Ectodermal cell (in vitro differentiated cells): ENCODE results near the gene SCAPER.

Experiments
- H3K27ac ChIP-seq: 2 replicates; pipeline ENCODE4 v1.7.0; 2013; ENCODE audit warnings: mild to moderate bottlenecking, low read depth, low read length; ENCODE audit not compliant: insufficient read depth, poor library complexity, severe bottlenecking
- H3K27me3 ChIP-seq: 2 replicates; pipeline ENCODE4 v1.7.0; 2013; ENCODE audit warnings: mild to moderate bottlenecking, low read length; ENCODE audit not compliant: insufficient read depth, control insufficient read depth, poor library complexity, severe bottlenecking
- H3K36me3 ChIP-seq: one replicate; pipeline ENCODE4 v1.7.0; 2013; ENCODE audit warnings: low read length; ENCODE audit not compliant: control insufficient read depth, insufficient read depth
- H3K4me1 ChIP-seq: one replicate; pipeline ENCODE4 v1.7.0; 2013; ENCODE audit warnings: low read length; ENCODE audit not compliant: control insufficient read depth, insufficient read depth
- H3K4me3 ChIP-seq: 2 replicates; pipeline ENCODE4 v1.7.0; 2013; ENCODE audit warnings: low read depth, low read length, control low read depth; ENCODE audit not compliant: insufficient read depth
- H3K9me3 ChIP-seq: 2 replicates; pipeline ENCODE4 v1.7.0; 2013; ENCODE audit warnings: mild to moderate bottlenecking, low read length, moderate library complexity; ENCODE audit not compliant: control insufficient read depth
- WGBS, 2 experiments: methylation state at CpG; one replicate each; pipeline ENCODE4 v1.1.7; 2013; ENCODE audit warnings: missing lambda C conversion rate in 2 of 2; 5-methylcytosine and 5-hydroxymethylcytosine counted together

Gene SCAPER

DNA sequence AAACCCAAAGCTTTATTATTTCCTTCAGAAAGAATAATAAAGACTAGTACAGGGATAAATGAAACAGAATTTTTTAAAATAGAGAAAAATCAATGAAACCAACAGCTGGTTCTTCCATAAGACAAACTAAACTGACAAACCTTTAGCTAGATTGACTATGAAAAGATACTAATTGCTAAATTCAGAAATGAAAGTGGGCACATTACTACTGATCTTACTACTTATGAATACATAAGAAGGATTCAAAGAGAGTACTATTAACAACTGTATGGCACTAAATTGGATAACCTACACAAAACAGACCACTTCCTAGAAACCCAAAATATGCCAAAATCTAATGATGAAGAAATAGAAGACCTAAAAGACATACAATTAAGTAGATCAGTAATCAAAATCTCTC is 290.4 kb downstream of the SCAPER start:
- H3K4me3 ChIP-seq, result no peak overlapping the region
- H3K27me3 ChIP-seq, result no peaks in the 10 kb centered on the region
- no peaks in the 10 kb centered on the region for H3K4me1 ChIP-seq
- H3K36me3 ChIP-seq, result no peaks in the 10 kb centered on the region
- H3K27ac ChIP-seq, result no peak overlapping the region
- H3K9me3 ChIP-seq, result no peaks in the 10 kb centered on the region

DNA sequence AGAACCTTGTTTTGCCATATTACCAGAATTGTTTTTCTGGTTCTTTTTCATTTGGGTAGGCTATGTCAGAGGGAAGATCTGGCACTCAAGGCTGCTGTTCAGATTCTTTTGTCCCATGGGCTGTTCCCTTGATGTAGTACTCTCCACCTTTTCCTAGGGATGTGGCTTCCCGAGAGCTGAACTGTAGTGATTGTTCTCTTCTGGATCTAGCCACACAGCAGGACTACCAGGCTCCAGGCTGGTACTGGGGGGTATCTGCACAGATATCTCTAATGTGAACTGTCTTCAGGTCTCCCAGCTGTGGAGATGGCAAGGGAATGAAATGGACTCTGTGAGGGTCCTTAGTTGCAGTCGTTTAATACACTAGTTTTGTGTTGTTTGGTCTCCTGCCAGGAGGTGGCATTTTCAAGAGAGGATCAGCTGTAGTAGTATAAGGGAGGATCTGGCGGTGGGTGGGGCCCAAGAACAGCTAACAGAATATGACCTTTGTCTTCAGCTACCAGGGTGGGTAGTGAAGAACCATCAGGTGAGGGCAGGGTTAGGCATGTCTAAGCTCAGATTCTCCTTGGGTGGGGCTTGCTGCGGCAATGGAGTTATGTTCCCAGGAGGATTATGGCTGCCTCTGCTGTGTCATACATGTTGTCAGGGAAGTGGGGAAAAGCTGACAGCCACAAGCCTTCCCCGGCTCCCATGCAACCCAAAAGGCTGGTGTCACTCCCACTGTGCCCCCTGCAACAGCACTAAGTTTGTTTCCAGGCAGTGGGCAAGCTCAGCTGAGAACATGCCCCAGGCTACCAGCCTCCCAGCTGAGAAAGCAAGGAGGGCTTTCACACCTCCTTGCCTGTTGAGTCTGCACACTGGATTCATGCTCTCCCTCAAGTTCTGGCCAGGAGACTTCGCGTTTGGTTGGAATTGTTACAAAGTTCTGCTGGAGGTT is 316.1 kb downstream of the SCAPER start:
- WGBS, 2 experiments, result 84 to 89% methylated on average over 7 of the region's 7 CpGs
- Histone ChIP-seq H3K4me1 (no peaks in the 10 kb centered on the region), H3K27ac (no peak overlapping the region), H3K4me3 (no peak overlapping the region), H3K27me3 (no peaks in the 10 kb centered on the region), H3K36me3 (no peaks in the 10 kb centered on the region), H3K9me3 (no peaks in the 10 kb centered on the region)

DNA sequence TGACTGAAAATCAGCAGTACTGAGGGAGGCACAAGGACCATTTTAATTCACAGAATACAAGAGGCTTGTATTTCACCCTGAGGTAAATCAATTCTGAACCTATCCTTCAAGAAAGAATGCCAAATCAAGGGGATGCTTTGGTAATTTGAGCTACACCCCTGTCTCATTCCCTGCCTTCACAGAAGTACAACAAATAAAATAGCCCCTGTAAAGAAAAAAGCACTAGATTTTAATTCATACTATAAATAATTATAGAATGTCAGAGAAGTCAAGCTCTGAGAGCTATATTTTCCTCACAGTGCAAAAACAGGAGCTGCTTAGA is 319.6 kb downstream of the SCAPER start:
- no peak overlapping the region for H3K4me3 ChIP-seq
- H3K27me3 ChIP-seq, result no peaks in the 10 kb centered on the region
- no peaks in the 10 kb centered on the region for H3K4me1 ChIP-seq
- H3K27ac ChIP-seq, result no peak overlapping the region
- H3K9me3 ChIP-seq, result peaks cover 3% of the 10 kb centered on the region
- H3K36me3 ChIP-seq, result no peaks in the 10 kb centered on the region

DNA sequence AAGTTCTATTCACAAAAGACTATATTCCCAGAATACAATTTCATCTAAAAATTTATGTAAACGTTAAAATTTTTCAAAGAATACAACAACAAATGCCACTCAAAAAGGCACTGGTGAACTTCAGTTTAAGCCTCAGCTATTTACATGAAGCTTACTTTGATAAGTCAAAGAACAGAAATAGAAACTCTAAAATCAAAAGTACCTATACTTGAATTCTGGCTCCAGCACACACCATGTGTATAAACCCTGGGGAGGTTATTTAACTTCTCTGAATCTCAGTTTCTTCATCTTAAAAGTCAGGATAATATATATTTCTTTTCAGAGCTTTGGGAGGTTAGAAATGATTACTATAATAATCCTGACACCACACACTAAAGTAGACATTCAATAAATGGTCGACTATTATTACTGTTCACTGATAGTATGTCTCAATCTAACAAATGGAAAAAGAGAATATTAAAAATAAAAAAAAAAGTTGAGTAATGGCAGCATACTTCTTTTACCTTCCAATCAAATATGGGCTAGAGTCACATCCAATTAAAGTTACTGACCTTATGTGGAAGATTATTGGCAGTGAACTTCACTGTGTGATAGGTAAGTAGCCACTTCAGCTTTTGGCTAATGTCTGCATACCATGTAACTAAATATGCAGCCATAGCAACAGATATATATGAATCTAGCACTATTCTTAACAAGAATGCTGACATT is 320.1 kb downstream of the SCAPER start:
- H3K4me1 ChIP-seq, result no peaks in the 10 kb centered on the region
- no peak overlapping the region for H3K27ac ChIP-seq
- H3K9me3 ChIP-seq, result peaks cover 3% of the 10 kb centered on the region
- no peaks in the 10 kb centered on the region for H3K36me3 ChIP-seq
- H3K4me3 ChIP-seq, result no peak overlapping the region
- H3K27me3 ChIP-seq, result no peaks in the 10 kb centered on the region
- WGBS, 2 experiments, result 91 to 100% methylated on average over 1 of the region's 2 CpGs

DNA sequence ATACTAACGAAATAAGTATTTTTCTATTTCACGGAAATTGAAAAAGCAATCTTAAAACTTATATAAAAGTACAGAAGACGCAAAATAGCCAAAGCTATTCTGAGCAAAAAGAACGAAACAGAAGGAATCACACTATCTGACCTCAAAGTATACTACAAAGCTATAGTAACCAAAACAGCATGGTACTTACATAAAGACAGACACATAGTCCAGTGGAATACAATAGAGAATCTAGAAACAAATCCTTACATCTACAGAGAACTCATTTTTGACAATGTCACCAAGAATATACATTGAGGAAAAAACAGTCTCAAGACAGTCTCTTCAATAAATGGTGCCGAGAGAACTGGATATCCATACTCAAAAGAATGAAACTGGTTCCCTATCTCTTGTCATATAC is 322.6 kb downstream of the SCAPER start:
- WGBS, 2 experiments, result 77 to 87% methylated on average over 4 to 5 of the region's 5 CpGs
- H3K4me3 ChIP-seq, result no peak overlapping the region
- no peaks in the 10 kb centered on the region for H3K4me1 ChIP-seq
- no peaks in the 10 kb centered on the region for H3K36me3 ChIP-seq
- H3K9me3 ChIP-seq, result peaks cover 3% of the 10 kb centered on the region
- H3K27me3 ChIP-seq, result no peaks in the 10 kb centered on the region
- no peak overlapping the region for H3K27ac ChIP-seq

DNA sequence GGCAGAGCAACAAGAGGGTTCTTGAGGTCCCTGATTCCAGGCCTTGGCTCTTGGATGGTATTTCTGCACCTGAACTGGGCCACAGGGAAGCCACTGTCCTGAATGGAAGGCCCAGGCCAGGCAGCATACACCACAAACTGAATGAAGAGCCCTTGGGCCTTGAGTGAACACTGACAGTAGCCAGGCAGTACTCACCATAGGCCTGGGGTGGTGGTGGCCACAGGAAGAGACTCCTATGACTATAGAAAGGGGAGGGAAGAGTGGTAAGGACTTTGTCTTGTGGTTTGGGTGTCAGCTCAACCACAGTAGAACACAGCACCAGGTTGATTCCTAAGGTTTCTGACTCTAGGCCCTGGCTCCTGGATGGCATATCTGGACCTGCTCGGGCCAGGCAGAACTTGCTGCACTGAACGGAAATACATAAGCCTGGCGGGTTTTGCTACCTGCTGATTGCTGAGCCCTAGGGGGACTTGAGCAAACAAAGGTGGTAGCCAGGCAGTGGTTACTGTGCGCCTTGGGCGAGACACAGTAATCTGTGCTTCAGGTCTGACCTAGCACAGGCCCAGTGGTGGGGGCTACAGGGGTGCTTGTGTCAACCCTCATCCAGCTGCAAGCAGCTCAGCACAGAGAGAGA is 327.1 kb downstream of the SCAPER start:
- Histone ChIP-seq H3K9me3 (peaks cover 3% of the 10 kb centered on the region), H3K4me1 (no peaks in the 10 kb centered on the region), H3K4me3 (no peak overlapping the region), H3K27me3 (no peaks in the 10 kb centered on the region), H3K36me3 (no peaks in the 10 kb centered on the region), H3K27ac (no peak overlapping the region)
- WGBS, 2 experiments, result 83 to 87% methylated on average over 5 of the region's 5 CpGs

DNA sequence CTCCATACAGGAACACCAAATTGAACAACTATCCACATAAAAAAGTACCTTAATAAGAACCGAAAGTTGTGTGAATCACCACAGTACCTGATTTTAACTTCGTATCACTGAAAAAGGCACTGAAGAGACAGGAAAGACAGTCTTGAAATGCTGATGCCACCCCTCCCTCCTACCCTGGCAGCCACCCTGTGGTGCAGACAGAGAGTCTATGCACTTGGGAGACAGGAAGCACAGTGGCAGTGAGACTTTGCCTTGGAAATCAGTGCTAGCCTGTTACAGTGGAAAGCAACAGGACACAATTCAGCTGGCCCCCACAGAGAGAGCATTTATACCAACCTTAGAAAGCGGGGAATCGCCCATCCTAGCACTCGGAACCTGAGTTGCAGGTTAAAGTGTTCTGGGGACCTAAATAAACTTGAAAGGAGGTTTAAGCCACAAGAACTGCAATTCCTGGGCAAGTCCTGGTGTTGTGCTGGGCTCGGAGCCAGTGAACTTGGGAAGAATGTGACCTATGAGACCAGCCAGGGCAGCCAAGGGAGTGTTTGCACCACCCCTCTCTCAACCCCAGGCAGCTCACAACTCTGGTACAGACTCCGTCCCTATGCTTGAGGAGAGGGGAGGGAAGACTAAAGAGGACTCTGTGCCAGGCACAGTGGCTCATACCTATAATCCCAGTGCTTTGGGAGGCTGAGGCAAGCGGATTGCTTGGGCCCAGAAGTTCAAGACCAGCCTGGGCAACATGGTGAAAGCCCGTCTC is 328.4 kb downstream of the SCAPER start:
- no peak overlapping the region for H3K4me3 ChIP-seq
- 89 to 91% methylated on average over 9 of the region's 9 CpGs for WGBS, 2 experiments
- H3K27me3 ChIP-seq, result no peaks in the 10 kb centered on the region
- H3K27ac ChIP-seq, result no peak overlapping the region
- no peaks in the 10 kb centered on the region for H3K4me1 ChIP-seq
- no peaks in the 10 kb centered on the region for H3K36me3 ChIP-seq
- H3K9me3 ChIP-seq, result peaks cover 3% of the 10 kb centered on the region

DNA sequence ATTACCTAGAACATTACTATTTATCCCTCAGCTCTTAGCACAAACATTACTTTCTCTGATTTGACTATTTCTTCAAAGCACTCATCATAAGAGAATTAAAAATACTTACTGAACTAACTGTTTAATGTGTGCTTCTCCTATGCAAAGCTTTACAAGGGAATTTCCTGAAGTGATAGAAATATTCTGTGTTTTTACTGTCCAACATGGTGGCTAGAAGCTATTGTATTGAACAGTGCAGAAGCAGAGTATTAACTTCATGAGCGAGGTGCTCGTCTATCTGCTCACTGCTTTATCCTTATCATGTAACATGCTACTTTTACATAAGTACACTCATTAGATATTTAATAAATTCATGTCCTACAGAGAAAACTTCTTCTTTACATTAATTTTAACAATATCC is 329.5 kb downstream of the SCAPER start:
- Histone ChIP-seq H3K4me1 (no peaks in the 10 kb centered on the region), H3K36me3 (no peaks in the 10 kb centered on the region), H3K4me3 (no peak overlapping the region), H3K9me3 (no peaks in the 10 kb centered on the region), H3K27me3 (no peaks in the 10 kb centered on the region), H3K27ac (no peak overlapping the region)
- WGBS, 2 experiments, result 53 to 83% methylated on average over 2 of the region's 2 CpGs

DNA sequence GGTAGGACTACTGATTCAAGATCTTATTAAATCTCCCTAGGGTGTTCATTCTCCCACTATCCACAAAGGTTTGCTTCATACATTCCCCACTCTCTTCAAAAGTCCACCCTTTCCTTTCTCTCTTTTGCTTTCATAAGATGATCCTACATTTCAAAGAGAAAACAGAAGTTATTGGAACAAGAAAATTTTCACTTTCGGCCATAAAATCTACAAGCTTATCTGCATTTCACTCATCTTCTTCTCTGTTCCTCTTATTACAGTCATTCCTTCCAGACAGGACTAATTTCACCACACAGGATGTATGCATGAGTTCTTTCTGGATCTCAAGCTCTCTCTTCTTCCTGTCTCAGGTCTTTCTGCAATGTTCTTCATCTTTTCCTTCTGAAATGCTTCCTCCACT is 329.9 kb downstream of the SCAPER start:
- 91 to 95% methylated on average over 1 of the region's 1 CpG for WGBS, 2 experiments

DNA sequence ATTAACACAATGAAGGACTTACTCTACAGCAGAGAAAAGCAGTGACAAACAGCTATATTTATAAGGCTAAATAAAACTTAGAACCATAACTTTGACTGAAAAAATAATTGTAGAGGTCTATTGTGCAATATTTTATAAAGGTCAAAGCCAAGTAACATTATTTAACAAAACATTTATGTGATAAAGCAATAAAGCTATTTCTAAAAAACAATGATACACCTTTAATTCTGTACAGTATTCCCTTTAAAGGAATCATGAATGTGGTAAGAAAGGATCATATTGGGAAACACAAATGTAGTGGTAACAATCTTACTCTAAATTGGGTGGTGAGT is 332.2 kb downstream of the SCAPER start:
- Histone ChIP-seq H3K27ac (no peak overlapping the region), H3K36me3 (no peaks in the 10 kb centered on the region), H3K27me3 (no peaks in the 10 kb centered on the region), H3K4me3 (no peak overlapping the region), H3K9me3 (no peaks in the 10 kb centered on the region), H3K4me1 (no peaks in the 10 kb centered on the region)

More for the DNA sequence above, 329.9 kb downstream of the SCAPER start:
- no peaks in the 10 kb centered on the region for H3K27me3 ChIP-seq
- no peaks in the 10 kb centered on the region for H3K4me1 ChIP-seq
- H3K9me3 ChIP-seq, result no peaks in the 10 kb centered on the region
- no peaks in the 10 kb centered on the region for H3K36me3 ChIP-seq
- no peak overlapping the region for H3K27ac ChIP-seq
- no peak overlapping the region for H3K4me3 ChIP-seq
